Heart left ventricle (tissue), 13 donors: ENCODE results near the gene IGF2R.

ENCODE experiments used
- POLR2A ChIP-seq, 2 donors: fragments of 450-650 bp; IDR thresholded peaks; one replicate each; pipeline ENCODE4 v1.6.1; 2017; ENCODE audit warnings: antibody characterized with exemption in 2 of 2, mild to moderate bottlenecking in 2 of 2, moderate library complexity in 2 of 2
- TF ChIP-seq, protein P1 (sequence below), 12 donors: fragments of 200-600 bp; sonication (generic) in 4 of 12; IDR thresholded peaks; one replicate each; pipeline versions ENCODE4 v1.5.0 to v1.8.0; 2018 to 2022; ENCODE audit warnings: antibody characterized with exemption in 12 of 12, mild to moderate bottlenecking in 5 of 12
- donor health status: ischemic (EF 13 %, LVEDD 7.1; RV severe dilation, severe dysfunction).
- donor health status: DM: no; HTN: yes; CAD: no.
- donor health status: DM: no; HTN: no; CAD: no.
- donor health status: ischemic (EF 25% LVEDD 6.9; RV normal size, moderate dysfunction).
- donor health status: ischemic (EF 25% LVEDD 5.7; RV mildly dilated, moderate dysfunction).
- donor health status: ischemic (EF 35%, LVEDD 5.7; RV mildly dilated, moderate dysfunction).
- donor health status: nonischemic (EF 11% LVEDD 7.7; RV severe dilation, severe dysfunction).
- donor health status: DM: yes; HTN: yes; CAD: no.
- donor health status: PGD.
- donor health status: ischemic (EF 29% LVEDD 5.4; RV normal size, mild dysfunction).
- donor health status: nonischemic (EF 23%, LVEDD 6.1; RV moderate dilation, normal function).

DNA sequence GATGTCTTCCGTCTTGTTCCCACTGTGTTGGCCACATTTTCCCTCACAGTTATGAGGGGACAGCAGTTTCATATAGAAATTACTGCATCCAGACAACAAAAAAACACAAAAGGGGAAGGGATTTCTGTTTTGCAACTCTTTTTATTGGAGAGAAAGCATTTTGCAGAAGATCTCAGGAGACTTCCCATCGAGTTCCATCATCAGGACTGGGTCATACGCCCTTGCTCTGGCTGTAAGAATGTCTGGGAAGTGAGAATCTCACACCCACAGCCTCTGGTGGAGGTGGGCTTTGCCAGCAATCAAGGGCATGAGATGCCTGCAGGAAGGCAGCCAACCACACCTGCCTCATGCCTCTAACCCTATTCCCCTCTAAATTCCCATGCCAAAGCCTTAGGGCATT, 5.8 kb upstream of the IGF2R start:
- TF ChIP-seq, protein P1, sequence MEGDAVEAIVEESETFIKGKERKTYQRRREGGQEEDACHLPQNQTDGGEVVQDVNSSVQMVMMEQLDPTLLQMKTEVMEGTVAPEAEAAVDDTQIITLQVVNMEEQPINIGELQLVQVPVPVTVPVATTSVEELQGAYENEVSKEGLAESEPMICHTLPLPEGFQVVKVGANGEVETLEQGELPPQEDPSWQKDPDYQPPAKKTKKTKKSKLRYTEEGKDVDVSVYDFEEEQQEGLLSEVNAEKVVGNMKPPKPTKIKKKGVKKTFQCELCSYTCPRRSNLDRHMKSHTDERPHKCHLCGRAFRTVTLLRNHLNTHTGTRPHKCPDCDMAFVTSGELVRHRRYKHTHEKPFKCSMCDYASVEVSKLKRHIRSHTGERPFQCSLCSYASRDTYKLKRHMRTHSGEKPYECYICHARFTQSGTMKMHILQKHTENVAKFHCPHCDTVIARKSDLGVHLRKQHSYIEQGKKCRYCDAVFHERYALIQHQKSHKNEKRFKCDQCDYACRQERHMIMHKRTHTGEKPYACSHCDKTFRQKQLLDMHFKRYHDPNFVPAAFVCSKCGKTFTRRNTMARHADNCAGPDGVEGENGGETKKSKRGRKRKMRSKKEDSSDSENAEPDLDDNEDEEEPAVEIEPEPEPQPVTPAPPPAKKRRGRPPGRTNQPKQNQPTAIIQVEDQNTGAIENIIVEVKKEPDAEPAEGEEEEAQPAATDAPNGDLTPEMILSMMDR (IDR thresholded peaks at IDR 0.05), result no peak
- TF ChIP-seq POLR2A (IDR thresholded peaks at IDR 0.05), result no peak
